GM18502 (cell line): ENCODE data around the gene GRHL3.
"Not testable (repeated sequence)": the region's sequence is repeated elsewhere in the genome, so short reads cannot be mapped to it uniquely, and the experiment has no call there.

ENCODE experiments used
- ATAC-seq: cut with Tn5 transposase; IDR thresholded peaks from one replicate; pipeline ENCODE4 v1.9.1; 2021; ENCODE audit warnings: mild to moderate bottlenecking; ENCODE audit not compliant: unreplicated experiment, poor library complexity

The GRHL3 gene

GRCh38 chr1:24319312-24319863 is at the start of gene GRHL3:
Gene GRHL3 (plus strand): TSS chr1:24319357. CDS start chr1:24319552, 195 bp downstream.
- no peak for ATAC-seq

- ATAC-seq, result not testable (repeated sequence)
These were observed 44.7 kb upstream of the GRHL3 start for GRCh38 chr1:24274203-24275103.

GRCh38 chr1:24275104-24275410 is 44.1 kb upstream of the GRHL3 start:
- ATAC-seq, result no peak

- no peak for ATAC-seq
These were observed 43.6 kb upstream of the GRHL3 start for GRCh38 chr1:24275510-24275909.

- no peak for ATAC-seq
These were observed 42.4 kb upstream of the GRHL3 start for GRCh38 chr1:24276791-24277190.

GRCh38 chr1:24277420-24278169 is 41.6 kb upstream of the GRHL3 start:
- ATAC-seq, result no peak

GRCh38 chr1:24278726-24279125 is 40.4 kb upstream of the GRHL3 start:
- ATAC-seq, result no peak

GRCh38 chr1:24279590-24280232 is 39.4 kb upstream of the GRHL3 start:
- no peak for ATAC-seq

- no peak for ATAC-seq
These were observed 37.6 kb upstream of the GRHL3 start for GRCh38 chr1:24281591-24281990.

- ATAC-seq, result no peak
These were observed 36.7 kb upstream of the GRHL3 start for GRCh38 chr1:24282491-24282890.

GRCh38 chr1:24283326-24284155 is 35.6 kb upstream of the GRHL3 start:
- no peak for ATAC-seq

- ATAC-seq, result no peak
These were observed 35.0 kb upstream of the GRHL3 start for GRCh38 chr1:24284156-24284471.

- ATAC-seq, result no peak
These were observed 33.9 kb upstream of the GRHL3 start for GRCh38 chr1:24285231-24285630.

GRCh38 chr1:24286246-24287010 is 32.7 kb upstream of the GRHL3 start:
- no peak for ATAC-seq

GRCh38 chr1:24287779-24288178 is 31.4 kb upstream of the GRHL3 start:
- ATAC-seq, result not testable (repeated sequence)

- ATAC-seq, result no peak
These were observed 30.7 kb upstream of the GRHL3 start for GRCh38 chr1:24288479-24288878.

GRCh38 chr1:24289937-24290595 is 29.1 kb upstream of the GRHL3 start:
- ATAC-seq, result no peak

- ATAC-seq, result no peak
These were observed 28.1 kb upstream of the GRHL3 start for GRCh38 chr1:24290933-24291487.

- ATAC-seq, result no peak
These were observed 27.1 kb upstream of the GRHL3 start for GRCh38 chr1:24292103-24292502.
